ENCODE measurements around the gene MSI1.

- no peak for TF ChIP-seq CTCF (IDR thresholded peaks at IDR 0.05; ENCODE audit: insufficient read depth, low read length, poor library complexity, severe bottlenecking)
- no peak for TF ChIP-seq EZH2phosphoT487 (conservative IDR thresholded peaks at IDR 0.05; ENCODE audit: low read length)
These were observed 22.3 kb downstream of the MSI1 start for GRCh38 chr12:120346681-120347080.

Data from SU-DHL-6 (cell line).